SK-N-SH treated with all-trans-retinoic acid at 6 μM for 48 hours (cell line): ENCODE results near the gene SLC35D2.

Source experiments
- PATZ1 ChIP-seq: fragments of 250-450 bp; sonication (Bioruptor Pico); IDR thresholded peaks from 2 replicates; pipeline ENCODE4 v1.8.0; 2020; ENCODE audit warnings: mild to moderate bottlenecking, moderate library complexity, borderline replicate concordance
- RARB ChIP-seq: fragments of 250-450 bp; sonication (Bioruptor Pico); IDR thresholded peaks from 2 replicates; pipeline ENCODE4 v1.8.0; 2021; ENCODE audit warnings: mild to moderate bottlenecking, moderate library complexity
- SNAI2 ChIP-seq: fragments of 250-450 bp; sonication (Bioruptor Pico); IDR thresholded peaks from 2 replicates; pipeline ENCODE4 v1.5.0; 2020; ENCODE audit warnings: mild to moderate bottlenecking, moderate library complexity
- ZFP3 ChIP-seq: fragments of 250-450 bp; sonication (Bioruptor Pico); IDR thresholded peaks from 2 replicates; pipeline ENCODE4 v1.5.0; 2020; ENCODE audit warnings: mild to moderate bottlenecking, moderate library complexity
- ZNF70 ChIP-seq: fragments of 450-650 bp; formaldehyde crosslinking; IDR thresholded peaks from 2 replicates; pipeline ENCODE4 v1.5.0; 2020; ENCODE audit warnings: mild to moderate bottlenecking, moderate library complexity

GRCh38 chr9:96345551-96345950, 38.0 kb downstream of the SLC35D2 start:
- TF ChIP-seq SNAI2 (CRISPR knock-in tag) (no peak), ZFP3 (CRISPR knock-in tag) (no peak), RARB (CRISPR knock-in tag) (no peak), PATZ1 (CRISPR knock-in tag) (no peak), ZNF70 (no peak)
